Lung (tissue), 12 donors: ENCODE data around the gene HAUS2. TPM values are rescaled to one million over a fixed set of nuclear protein-coding genes. Genes with fewer than 3 reads are reported as not detected.

Experiments used
- ATAC-seq: fragments of 200-7000 bp; cut with Tn5 transposase; one replicate; pipeline ENCODE4 v1.9.1; 2020; ENCODE audit warnings: moderate number of reproducible peaks; ENCODE audit not compliant: insufficient read depth, low FRiP score
- DNase-seq, 3 donors: peaks; one replicate each; pipeline ENCODE4 v3.0.0-alpha.2; 2013 to 2017
- H3K27ac ChIP-seq, 2 donors: one replicate each; pipeline ENCODE4 v1.5.1; 2013; ENCODE audit warnings: mild to moderate bottlenecking in 2 of 2, moderate library complexity in 2 of 2, control low read depth in 1 of 2, inconsistent platforms in 1 of 2, low read depth in 1 of 2, low read length in 1 of 2
- H3K27me3 ChIP-seq, 3 donors: one replicate each; pipeline ENCODE4 v1.5.1; 2013; ENCODE audit warnings: low read length in 2 of 3; ENCODE audit not compliant: control insufficient read depth in 3 of 3, insufficient read depth in 3 of 3
- H3K36me3 ChIP-seq, 4 donors: one replicate each; pipeline ENCODE4 v1.5.1; 2013; ENCODE audit warnings: low read length in 4 of 4, mild to moderate bottlenecking in 1 of 4, moderate library complexity in 1 of 4; ENCODE audit not compliant: control insufficient read depth in 4 of 4, insufficient read depth in 4 of 4
- H3K4me1 ChIP-seq, 5 donors: one replicate each; pipeline ENCODE4 v1.5.1; 2013; ENCODE audit warnings: low read length in 5 of 5, mild to moderate bottlenecking in 2 of 5, moderate library complexity in 1 of 5; ENCODE audit not compliant: control insufficient read depth in 5 of 5, insufficient read depth in 5 of 5
- H3K4me3 ChIP-seq: one replicate; pipeline ENCODE4 v1.5.1; 2013; ENCODE audit warnings: mild to moderate bottlenecking, control low read depth, moderate library complexity
- H3K9ac ChIP-seq, 2 donors: one replicate each; pipeline ENCODE4 v1.5.1; 2013; ENCODE audit warnings: low read length in 2 of 2, control low read depth in 1 of 2; ENCODE audit not compliant: insufficient read depth in 1 of 2
- H3K9me3 ChIP-seq, 4 donors: one replicate each; pipeline ENCODE4 v1.5.1; 2013; ENCODE audit warnings: low read length in 3 of 4, mild to moderate bottlenecking in 1 of 4, moderate library complexity in 1 of 4; ENCODE audit not compliant: control insufficient read depth in 4 of 4, insufficient read depth in 3 of 4
- CTCF ChIP-seq: IDR thresholded peaks from 2 replicates; pipeline ENCODE4 v1.5.1; 2012; ENCODE audit warnings: mild to moderate bottlenecking; ENCODE audit errors: control extremely low read depth, extremely low read depth
- WGBS, 2 donors: extraction: QIAGEN DNeasy Blood & Tissue Kit; methylation state at CpG; one replicate each; pipeline ENCODE4 v1.1.7; 2013; 5-methylcytosine and 5-hydroxymethylcytosine counted together
- polyA plus RNA-seq, 2 donors: library from polyadenylated mRNA; stranded (reverse); fragments of 200-250 nt; gene quantifications; one replicate each; pipeline ENCODE4 v1.2.1, GENCODE V29; 2013
- total RNA-seq, 2 donors: library from RNA; depleted of rRNA in 1 of 2; stranded (reverse); fragments of >200 nt in 1 of 2; gene quantifications; one replicate each; pipeline ENCODE4 v1.2.1, GENCODE V29; 2014 to 2021
- donor health status: control.
- donor health status: control.
- donor health status: Bipolar disorder and iron deficiency.
- donor health status: healthy.
- donor health status: DM: yes; HTN: yes; CAD: no.

HAUS2 gene
- total and polyA plus RNA-seq, 4 donors = 12.9 to 32.3 (median 16.5) TPM

- Histone ChIP-seq H3K4me3 (no peak overlapping the region), H3K36me3 (peaks cover 0 to 10% (median 6%) of the 10 kb centered on the region in 4 donors), H3K4me1 (peaks cover 0 to 16% (median 4%) of the 10 kb centered on the region in 5 donors), H3K9ac (peak overlapping the region in 1 of 2 donors; percentile 6), H3K27me3 (no peaks in the 10 kb centered on the region), H3K9me3 (no peaks in the 10 kb centered on the region), H3K27ac (peak overlapping the region; percentile 21 to 27)
- DNase-seq = no peak
- peak; percentile 19 for ATAC-seq
- 75 to 79% methylated on average over 4 of the region's 4 CpGs for WGBS, 2 donors
- TF ChIP-seq CTCF = no peak
Measured at GRCh38 chr15:42510258-42511006, 38.2 kb upstream of the HAUS2 start.

- no peaks in the 10 kb centered on the region for H3K9me3 ChIP-seq
- H3K9ac ChIP-seq = peak overlapping the region in 1 of 2 donors; percentile 6
- ATAC-seq (peak; percentile 52), DNase-seq (peak in 1 of 3 donors; percentile 4)
- H3K27ac ChIP-seq = peak overlapping the region; percentile 21 to 27
- TF ChIP-seq CTCF = no peak
- peaks cover 0 to 16% (median 4%) of the 10 kb centered on the region in 5 donors for H3K4me1 ChIP-seq
- H3K36me3 ChIP-seq = peaks cover 3 to 12% (median 6%) of the 10 kb centered on the region in 4 donors
- no peaks in the 10 kb centered on the region for H3K27me3 ChIP-seq
- WGBS, 2 donors = 5 to 21% methylated on average over 4 of the region's 4 CpGs
- no peak overlapping the region for H3K4me3 ChIP-seq
Measured at GRCh38 chr15:42511007-42511391, 37.6 kb upstream of the HAUS2 start.

GRCh38 chr15:42523331-42523730 is 25.3 kb upstream of the HAUS2 start:
- peaks cover 5 to 16% (median 9%) of the 10 kb centered on the region in 4 donors for H3K36me3 ChIP-seq
- 93 to 99% methylated on average over 2 of the region's 2 CpGs for WGBS, 2 donors
- ATAC-seq = no peak

More at GRCh38 chr15:42523331-42523730, 25.3 kb upstream of the HAUS2 start:
- no peak for DNase-seq
- no peaks in the 10 kb centered on the region for H3K9me3 ChIP-seq
- H3K4me1 ChIP-seq = no peaks in the 10 kb centered on the region
- no peak overlapping the region for H3K9ac ChIP-seq
- H3K27me3 ChIP-seq = no peaks in the 10 kb centered on the region
- no peak overlapping the region for H3K4me3 ChIP-seq
- TF ChIP-seq CTCF = no peak
- H3K27ac ChIP-seq = no peak overlapping the region
